ENCODE measurements around the gene CSNK1E.

The CSNK1E gene

DNA sequence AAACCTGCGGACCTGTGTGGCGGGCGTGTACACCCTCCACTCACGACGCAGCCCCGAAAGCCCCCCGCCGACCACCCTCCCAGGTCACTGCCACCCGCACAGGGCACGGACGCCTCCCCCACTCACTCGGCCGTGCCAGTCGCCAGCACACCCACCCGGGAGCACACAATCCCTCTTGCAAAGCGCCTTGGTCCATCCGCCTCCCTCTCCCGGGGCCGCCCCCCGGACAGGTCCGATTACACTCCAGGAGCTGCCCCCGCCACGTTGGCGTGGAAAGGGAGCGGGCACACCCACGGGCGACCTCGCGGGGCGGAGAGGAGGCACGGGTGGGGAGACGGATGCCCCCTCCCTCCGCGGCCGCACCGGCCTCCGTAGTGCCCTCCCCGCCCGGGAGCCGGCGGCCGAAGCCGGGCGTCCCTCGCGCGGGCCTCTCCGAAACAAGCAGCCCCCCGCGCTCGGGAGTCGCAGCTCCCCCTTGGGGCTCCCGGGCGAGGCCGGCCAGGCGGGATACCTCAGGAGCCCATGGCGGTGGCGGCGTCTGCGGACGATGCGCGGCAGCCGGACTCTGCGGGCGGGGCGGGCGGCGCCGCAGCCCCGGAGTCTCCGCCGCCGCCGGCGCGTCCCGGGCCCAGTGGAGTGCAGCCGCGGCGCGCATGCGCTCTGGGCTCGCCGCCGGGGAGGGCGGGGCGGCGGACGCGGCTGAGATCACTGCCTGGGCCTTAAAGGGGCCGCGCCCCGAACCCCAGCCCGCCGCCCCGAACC lies 44.7 kb downstream of the CSNK1E start, which contains the start of gene TMEM184B:
Gene TMEM184B, minus strand, starts transcription at position 638 of the 762 bp plus-strand sequence. CDS start 25,049 bp downstream, outside the sequence.
- DNase-seq, result peak; percentile 88

DNA sequence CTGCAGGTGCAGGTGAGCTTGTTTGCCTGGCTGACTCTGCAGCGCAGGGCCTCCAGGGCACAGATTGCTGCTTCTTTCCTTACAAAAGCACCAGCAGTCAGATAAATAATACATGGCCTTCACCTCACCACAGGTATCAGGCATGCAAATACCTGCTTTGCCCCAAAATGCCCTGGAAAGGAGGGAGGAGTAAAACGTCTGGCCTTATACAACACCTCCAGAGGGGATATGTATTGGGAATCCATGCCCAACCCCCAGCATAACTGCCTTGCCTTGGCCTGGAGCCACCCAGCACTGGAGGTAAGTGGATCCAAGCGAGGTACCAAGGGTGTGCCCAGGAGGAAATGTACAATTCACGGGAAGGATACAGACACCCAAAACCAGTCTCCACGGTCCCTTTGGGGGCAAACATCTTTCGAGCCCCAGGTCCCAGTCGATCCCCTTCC lies 45.3 kb downstream of the CSNK1E start:
- peak; percentile 13 for DNase-seq

DNA sequence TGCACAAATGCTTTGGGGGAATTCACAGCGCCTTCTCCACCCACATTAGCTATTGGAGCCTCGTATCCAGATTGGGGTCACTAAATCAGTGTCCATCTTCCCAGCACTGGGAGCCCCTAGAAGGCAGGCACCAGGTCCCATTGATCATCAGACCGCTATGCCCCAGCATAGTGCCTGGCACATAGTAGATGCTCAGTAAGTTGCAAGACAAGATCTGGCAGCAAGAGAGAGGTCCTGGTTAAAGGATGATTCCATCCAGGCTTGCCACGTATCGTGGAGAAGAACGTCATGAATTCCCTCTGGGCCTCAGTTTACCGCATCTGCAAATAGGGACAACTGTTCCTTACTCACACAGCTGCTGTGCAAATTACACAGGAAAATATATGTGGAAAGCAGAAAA lies 46.1 kb downstream of the CSNK1E start:
- DNase-seq, result no peak

DNA sequence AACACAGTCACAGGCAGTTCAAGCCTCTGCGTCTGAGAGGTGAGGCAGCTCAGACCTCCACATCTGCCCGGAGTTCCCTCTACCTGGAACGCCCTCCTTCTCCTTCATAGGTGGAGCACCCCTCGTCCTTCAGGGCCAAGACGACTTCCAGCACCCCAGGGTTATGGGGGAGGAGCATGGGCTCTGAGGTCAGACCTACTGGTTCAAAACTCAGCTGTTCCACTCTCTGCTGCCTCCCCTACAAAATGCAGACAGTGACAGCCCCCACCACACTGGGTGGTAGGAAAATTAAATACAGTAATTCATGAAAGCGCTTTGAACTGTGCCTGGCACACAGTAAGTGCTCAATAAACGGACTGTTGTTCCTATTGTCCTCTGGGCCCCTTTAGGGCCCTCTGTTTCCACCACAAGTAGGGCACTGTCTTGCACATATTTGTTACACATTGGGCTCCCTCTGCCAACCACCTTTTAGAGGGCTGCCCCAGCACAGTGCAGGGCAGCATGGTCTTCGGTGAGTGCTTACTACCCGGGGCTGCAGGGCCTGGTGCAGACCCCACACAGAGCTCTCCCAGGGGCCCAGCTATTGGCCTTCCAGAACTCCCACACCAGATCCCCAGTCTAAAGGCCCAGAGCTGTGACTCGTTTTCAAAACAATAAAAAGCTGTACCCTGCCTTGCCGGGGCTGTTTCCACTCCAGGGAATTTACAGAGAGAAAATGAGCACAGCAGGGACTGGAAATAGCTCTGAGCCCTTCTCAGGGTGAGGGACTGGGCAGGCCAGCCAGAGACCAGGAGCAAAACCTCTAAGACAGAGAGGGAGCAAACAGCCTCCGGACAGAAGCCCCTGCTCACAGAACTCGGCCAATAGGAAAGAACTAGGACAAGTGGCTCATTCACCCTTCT lies 46.9 kb downstream of the CSNK1E start:
- no peak for DNase-seq

DNA sequence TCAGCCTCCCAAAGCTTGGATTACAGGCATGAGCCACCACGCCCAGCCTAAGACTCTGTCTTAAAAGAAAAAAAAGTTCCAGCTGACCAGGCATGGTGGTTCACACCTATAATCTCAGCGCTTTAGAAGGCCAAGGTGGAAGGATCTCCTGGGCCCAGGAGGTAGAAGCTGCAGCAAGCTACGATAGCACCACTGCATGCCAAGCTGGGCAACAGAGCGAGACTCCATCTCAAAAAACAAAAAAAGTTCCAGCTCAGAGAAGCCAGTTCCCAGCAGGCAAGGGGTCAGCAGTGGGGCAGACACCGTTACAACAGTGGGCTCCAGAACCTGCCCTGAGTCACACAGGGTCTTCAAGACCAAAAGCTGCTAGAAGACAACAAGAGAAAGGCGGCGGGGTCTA lies 47.8 kb downstream of the CSNK1E start:
- no peak for DNase-seq

DNA sequence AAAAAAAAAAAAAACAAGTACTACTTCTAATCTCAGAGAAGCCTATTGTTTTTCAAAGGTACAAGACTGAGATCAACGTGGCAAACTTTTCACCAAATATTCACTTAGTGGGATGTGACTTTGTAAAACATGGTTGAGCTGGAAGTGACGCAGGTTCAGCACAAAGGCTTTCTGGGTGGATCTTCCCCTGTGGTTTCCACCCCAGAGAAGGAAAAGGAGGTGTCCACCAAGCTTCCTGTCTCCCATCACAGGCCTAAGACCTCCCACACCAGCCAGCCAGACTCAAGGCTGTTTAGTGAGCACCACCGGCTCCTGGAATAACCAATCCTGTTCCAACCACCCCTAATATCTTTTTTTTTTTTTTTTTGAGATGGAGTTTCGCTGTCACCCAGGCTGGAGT lies 50.1 kb downstream of the CSNK1E start:
- peak; percentile 77 for DNase-seq

DNA sequence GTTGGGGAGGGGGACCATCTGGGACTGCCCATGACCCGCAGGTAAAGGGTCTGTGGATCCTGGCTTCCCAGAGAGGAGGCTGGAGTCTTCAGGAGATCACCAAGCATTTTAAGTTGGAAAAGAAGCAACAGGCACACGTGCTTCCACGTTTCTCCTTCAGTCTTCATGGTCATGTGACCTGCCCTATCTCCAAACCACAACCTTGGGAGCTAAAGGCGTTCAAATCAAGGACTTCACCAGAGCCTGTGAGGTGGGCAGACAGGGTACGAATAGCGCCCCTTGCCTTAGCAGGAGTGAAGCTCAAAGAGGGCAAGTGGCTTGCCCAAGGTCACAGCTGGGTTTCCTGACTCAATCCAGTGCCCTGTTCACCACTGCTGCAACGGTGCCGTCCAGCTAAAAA lies 51.1 kb downstream of the CSNK1E start:
- DNase-seq, result no peak

DNA sequence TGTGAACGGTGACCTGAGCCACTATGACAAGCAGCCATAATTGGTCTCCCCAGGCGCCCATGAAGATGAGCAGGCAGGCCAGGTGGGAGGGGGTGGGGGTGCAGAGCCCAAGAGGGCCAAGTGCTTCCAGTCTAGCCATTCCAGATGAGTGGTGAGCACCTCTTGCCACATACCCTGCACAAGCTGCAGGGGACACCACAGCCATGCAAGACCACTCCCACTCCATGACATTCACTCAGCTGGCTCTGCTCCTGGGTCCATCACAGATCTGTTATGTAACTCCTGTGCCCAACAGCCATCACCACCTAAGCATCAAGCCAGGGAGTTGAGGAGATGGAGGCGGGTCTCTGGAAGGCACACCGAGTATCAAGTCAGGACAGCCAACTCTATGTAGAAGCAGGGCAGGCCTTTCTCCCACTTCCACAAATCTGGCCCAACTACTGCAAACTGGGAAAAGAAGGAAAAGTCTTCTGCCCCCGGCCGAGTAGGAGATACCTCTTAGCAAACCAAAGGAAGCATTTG lies 52.9 kb downstream of the CSNK1E start:
- DNase-seq, result no peak

DNA sequence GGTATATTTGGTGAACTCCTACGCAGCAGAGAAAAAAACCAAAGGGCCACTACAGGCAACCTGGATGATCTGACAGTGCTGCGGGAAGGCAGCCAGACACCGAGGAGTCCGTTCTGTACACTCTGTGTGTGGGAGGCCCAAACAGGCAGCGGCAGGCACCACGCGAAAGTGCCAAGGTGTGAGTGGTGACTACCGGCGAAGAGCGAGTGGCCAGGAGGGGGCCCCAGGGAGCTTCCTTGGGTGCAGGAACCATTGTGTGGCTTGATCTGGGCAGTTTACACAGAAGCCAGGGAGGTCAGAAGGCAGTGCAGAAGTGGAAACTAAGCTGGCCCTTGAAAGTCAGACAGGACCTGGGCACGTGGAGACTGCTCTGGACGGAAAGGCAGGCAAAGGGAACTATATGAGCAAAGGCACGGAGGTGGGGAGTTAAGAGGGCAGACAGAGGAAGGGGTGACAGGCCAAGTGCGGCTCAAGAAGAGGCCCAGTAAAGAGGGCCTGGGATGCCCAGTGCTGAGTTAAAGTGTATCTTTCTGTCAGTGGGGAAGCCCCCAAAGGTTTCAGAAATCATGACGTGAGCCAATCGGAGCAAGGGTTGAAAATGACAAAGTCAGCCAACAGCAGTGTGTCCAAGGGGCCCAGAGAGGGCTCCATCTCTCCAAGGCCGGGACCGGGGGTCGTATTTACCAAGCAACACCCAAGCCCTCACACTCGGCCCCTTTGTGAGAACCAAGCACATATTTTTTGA lies 55.0 kb downstream of the CSNK1E start:
- DNase-seq, result peak; percentile 54

DNA sequence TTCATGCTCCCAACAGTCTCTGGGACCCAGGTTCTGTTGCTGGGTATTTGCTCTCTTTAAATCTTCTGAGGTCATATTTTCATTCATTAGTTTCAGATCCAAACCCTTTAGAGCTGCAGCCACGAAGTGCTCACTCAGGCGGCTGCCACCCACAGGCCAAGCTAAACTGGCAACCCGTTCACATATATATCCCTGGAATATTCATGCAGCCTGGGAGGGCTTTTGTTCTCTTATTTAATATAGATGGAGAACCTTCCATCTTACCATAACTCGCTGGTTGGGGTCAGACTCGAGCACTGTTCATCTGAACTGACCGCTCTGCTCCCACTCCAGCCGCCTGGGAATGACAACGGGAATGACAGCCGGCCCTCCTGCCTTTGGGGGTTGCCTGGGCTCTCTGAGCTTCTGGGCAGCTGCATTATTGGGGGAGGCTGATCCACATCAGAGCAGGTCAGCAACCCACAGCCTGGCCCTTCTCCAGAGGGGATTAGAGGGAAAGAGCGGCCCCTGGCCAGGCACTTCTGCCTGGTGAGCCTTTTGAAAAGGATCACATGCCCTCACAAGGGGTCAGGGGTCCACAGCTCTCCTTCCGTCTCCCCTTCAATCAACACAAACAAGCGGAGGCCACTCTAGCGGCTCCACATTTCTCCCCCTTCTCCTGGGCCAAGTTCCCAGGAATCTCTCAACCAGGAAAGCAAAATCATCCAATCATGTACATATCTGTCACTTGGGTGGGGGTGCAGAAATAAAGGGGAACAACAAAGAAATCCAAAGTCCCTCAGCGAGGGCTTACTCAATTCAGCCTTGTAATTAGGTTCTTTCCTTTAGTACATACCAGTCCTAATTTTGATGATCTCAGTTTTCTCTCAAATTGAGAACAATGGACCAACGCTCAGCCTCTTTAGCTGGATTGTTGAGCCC lies 56.2 kb downstream of the CSNK1E start:
- DNase-seq, result no peak

DNA sequence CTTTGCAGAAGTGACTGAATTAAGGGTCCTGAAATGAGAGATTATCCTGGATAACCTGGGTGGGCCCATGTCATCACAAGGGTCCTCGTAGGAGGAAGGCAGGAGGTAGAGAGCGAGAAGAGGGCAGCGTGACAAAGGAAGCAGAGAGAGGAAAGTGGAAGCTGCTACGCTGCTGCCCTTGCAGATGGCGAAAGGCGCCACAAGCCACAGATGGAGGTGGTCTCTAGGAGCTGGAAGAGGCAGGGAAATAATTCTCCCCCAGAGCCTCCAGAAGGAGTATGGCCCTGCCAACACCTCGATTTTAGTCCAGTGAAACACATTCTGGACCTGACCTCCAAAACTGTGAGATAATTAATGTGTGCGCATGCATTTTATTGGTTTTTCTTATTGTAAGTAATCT lies 57.9 kb downstream of the CSNK1E start:
- DNase-seq, result no peak

DNA sequence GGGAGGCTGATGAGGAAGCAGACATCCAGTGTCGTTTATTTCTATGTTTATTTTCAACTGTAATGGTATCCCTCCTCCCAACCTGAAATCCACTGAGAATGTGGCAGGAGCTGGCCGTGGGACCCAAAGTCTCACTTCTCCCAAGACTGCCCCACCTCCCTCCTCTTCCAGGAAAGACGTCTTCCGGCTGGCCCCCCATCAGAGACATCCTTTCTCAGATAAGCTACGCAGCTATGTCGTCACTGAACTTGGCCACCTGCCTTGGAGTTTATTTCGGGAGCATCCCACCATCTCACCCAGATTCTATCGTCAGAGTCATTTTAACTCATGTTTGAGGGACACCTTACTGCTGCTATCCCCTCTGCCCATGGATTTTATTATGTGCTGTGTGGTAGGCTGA lies 58.3 kb downstream of the CSNK1E start:
- no peak for DNase-seq

DNA sequence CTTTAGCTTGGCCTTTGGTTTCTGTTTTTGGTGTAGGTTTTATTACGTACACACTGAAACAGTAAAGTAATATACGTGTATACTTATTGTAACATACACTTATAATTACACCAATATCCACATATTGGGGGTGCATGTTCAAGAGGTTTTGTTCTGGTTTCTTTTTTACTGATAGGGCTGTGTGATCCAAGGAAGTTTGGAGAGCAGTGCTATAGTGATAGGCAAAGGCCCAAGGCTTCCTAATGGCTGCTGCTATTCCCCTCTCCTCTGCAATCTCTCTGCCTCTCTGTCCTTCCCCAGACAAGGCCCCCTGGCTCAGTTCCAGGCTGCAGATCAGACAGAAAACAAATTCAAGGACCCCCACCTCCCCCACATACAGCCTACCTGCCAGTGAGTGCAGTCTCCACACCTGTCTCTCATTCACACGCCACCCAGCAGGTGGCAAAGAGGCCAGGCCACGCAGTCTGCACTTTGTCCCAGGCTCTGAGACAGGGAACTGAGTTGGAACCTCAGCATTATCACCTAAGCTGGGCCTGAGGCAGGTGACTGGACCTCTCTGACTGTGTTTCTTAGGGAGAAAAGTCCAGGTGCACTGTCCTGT lies 59.5 kb downstream of the CSNK1E start:
- no peak for DNase-seq

DNA sequence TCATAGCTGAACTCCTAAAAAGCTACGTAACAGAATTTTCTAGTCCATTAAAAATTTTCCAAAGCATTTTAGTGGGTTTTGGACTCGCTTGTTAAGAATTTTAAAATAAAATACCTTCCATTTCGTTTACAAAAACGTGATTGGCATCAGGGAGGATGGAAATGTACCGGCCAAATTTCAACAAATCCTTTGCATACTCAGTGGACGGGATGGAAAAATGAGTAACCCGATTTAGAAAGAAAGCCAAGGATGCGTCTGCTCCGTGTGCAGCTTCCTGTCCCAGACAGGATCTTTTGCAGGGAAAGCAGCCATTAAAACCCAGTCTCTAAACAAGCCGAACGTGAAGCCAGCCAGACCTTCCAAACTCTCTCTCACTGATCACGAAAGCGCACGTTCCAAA lies 60.1 kb downstream of the CSNK1E start:
- DNase-seq, result no peak

DNA sequence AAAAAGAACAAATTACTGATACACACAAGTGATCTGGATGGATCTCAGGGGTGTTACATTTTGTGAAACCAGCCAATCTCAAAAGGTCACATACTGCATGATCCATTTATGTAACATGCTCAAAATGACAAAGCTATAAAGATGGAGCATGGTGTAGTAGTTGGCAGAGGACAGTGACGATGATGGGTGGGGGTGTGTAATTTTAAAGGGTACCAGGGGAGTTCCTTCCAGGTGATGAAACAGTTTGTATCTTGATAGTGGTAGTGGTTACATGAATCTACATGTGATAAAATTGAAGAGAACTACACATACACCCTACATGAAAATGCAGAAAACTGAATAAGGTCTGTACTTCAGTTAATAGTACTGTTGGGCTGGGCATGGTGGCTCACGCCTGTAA lies 61.5 kb downstream of the CSNK1E start:
- no peak for DNase-seq

DNA sequence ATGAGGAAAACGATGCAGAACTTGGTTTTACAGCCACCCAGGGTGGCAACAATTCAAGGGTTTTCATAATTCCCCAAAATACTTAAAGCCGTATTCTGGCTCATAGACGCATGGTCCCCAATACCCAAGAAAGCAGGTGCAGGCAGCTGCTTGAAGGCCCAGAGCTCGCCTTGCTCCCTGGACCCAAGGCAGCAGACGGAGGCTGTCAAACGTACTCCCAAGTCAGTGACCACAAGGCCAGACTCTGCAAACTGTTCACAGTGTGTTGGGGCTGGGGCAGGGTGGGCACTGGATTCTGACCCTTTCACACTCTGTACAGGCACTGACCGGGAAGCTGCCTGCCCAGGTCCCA lies 65.9 kb downstream of the CSNK1E start:
- DNase-seq, result no peak

DNA sequence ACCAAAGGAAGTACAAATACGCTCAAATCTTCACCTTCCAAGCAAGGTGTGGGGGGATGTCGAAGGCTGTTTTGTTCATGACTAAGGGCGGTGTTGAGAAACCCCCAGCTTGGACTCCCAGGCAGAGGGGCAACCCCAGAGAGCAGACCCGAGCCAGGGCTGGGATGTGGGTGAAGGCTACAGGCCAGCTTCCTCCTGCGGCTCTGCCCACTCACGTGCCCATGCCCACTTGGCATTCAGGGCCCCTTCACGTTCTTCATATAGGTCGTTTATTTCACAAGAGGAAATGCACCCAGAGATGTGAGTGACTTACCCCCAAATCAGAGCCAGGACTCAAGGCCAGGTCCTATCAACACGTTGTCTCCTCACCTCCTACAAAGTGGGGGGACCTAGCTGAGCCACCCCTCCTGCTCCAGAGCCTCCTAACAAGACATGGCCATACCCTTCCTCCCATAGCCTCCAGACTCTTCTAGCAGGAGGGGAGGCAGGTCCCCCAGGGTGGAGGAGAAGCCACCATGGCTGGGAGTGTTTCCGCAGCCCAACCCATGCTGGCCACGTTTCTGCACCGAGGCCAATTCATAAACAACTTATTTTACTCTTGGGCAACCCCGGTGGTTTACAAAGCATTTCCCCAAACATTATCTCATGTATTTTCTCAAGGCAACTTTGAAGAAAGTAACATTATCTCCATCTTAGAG lies 66.4 kb downstream of the CSNK1E start:
- no peak for DNase-seq

DNA sequence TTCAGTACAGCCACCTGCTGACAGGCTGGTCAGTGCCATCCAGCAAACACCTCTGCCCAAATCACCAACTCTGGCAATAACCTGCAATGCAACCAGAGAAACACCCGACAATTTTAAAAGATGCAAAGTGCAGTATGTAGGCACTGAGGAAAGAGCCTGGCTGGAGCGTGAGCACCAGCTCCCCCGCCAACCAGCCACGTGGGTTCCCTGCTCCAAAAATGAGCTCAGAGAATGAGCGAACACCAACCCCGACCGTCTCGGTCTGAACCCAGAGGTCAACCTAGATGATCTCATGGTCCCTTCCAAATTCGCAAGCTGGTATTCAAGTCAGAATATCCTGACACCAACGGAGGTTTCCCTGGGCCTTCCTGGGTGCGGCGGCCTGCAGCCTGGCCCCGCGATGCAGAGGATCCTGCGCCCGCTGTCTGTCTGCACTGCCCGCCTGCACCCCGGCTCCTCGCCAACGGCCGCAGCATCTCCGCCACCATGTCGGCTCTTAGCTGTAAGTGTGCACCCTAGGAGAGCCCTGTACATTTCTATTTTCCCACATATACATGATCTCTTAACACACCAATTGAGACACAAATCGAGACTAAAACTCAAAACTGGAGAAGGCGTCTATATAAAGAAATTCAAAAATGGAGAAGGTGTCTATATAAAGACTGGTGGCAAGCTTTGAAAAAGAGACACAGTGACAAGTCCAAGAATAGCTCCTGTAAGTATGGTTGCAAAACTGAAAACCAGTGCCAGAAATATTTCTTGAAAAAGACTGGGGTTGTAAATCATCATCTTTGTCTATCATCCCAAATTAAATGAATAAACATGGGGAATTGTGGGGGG lies 67.2 kb downstream of the CSNK1E start:
- no peak for DNase-seq

DNA sequence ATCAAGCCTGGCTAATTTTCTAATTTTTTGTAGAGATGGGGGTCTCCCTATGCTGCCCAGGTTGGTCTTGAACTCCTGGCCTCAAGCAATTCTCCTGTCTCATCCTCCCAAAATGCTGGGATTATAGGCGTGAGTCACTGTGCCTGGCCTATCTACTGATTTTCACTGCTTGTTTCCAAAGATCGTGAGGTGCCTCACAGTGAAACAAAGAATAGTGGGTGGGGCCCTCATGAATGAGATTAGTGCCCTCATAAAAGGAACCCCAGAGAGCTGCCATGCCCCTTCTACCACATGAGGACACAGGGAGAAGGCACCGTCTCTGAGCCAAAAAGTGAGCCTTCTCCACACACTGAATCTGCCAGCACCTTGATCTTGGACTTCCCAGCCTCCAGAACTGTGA lies 67.9 kb downstream of the CSNK1E start:
- no peak for DNase-seq

DNA sequence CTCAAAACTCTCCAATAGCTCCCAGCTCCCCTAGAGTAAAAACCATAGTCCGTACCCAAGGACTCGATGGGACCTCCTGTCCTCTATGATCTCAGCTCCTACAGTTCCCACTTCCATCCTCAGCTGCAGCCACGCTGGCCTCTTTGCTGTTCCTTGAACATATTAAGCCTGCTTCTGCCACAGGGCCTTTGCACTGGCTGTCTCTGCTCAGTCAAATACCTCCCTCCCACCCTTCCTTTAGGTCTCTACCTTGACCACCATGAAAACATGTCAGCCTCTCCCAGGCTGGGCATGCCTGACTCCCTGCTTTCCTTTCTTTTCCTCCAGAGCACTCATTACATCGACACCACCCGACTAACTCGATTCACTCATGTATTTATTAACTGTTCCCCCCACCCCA lies 69.0 kb downstream of the CSNK1E start:
- no peak for DNase-seq
